Naive B cell (primary cell): ENCODE data around the gene ANTKMT. TPM values are rescaled to one million over a fixed set of nuclear protein-coding genes. Genes with fewer than 3 reads are reported as not detected.
A peak's percentile ranks its signal among the peaks of the same experiment; 100 is the strongest.
"Not testable (repeated sequence)": the region's sequence is repeated elsewhere in the genome, so short reads cannot be mapped to it uniquely, and the experiment has no call there.

Experiments used
- ATAC-seq, 2 donors: fragments of 150-1000 bp; cut with Tn5 transposase; 2 replicates each; pipeline ENCODE4 v1.10.0; 2021; ENCODE audit warnings: low read depth in 2 of 2, mild to moderate bottlenecking in 2 of 2, moderate library complexity in 2 of 2
- DNase-seq: peaks from one replicate; pipeline ENCODE4 v3.0.0; 2022
- H3K27ac Mint-ChIP-seq, 6 donors: one replicate each; pipeline ENCODE4 v1.8.0; 2020 to 2022; ENCODE audit warnings: mild to moderate bottlenecking in 6 of 6, mixed read lengths in 6 of 6, moderate library complexity in 5 of 6, inconsistent platforms in 2 of 6
- H3K27me3 Mint-ChIP-seq, 3 donors: one replicate each; pipeline ENCODE4 v1.8.0; 2021 to 2022; ENCODE audit warnings: mixed read lengths in 3 of 3, mild to moderate bottlenecking in 1 of 3
- H3K36me3 Mint-ChIP-seq, 2 donors: one replicate each; pipeline ENCODE4 v1.8.0; 2020 to 2022; ENCODE audit warnings: mixed read lengths in 2 of 2, inconsistent platforms in 1 of 2, mild to moderate bottlenecking in 1 of 2
- H3K4me1 Mint-ChIP-seq, 3 donors: one replicate each; pipeline ENCODE4 v1.8.0; 2020 to 2022; ENCODE audit warnings: mixed read lengths in 3 of 3, inconsistent platforms in 1 of 3, mild to moderate bottlenecking in 1 of 3, moderate library complexity in 1 of 3
- H3K4me3 Mint-ChIP-seq, 8 donors: one replicate each; pipeline ENCODE4 v1.8.0; 2020 to 2022; ENCODE audit warnings: mild to moderate bottlenecking in 8 of 8, mixed read lengths in 8 of 8, moderate library complexity in 8 of 8, inconsistent platforms in 2 of 8
- H3K9me3 Mint-ChIP-seq, 7 donors: one replicate each; pipeline ENCODE4 v1.8.0; 2020 to 2022; ENCODE audit warnings: mixed read lengths in 7 of 7, mild to moderate bottlenecking in 5 of 7, inconsistent platforms in 2 of 7, moderate library complexity in 1 of 7
- polyA plus RNA-seq, 6 donors: library from polyadenylated mRNA; unstranded; fragments of 300-500 nt; fragmentation: Illumina TruSeq; gene quantifications; one replicate each; pipeline ENCODE4 v1.2.3, GENCODE V29; 2021; ENCODE audit warnings: low read depth in 6 of 6

ANTKMT gene
- polyA plus RNA-seq, 6 donors from 2014 or later: 21.5 to 62.0 (median 38.0) TPM

GRCh38 chr16:708019-708418, 12.9 kb upstream of the ANTKMT start:
- peak overlapping the region in 2 of 8 donors; percentile 51 to 65 for H3K4me3 Mint-ChIP-seq
- H3K9me3 Mint-ChIP-seq: no peaks in the 10 kb centered on the region

GRCh38 chr16:708959-709358, 12.0 kb upstream of the ANTKMT start:
- Mint-ChIP-seq H3K27me3 (peaks cover 24 to 69% (median 29%) of the 10 kb centered on the region in 3 donors), H3K4me3 (no peak overlapping the region), H3K27ac (no peak overlapping the region), H3K9me3 (no peaks in the 10 kb centered on the region), H3K36me3 (no peaks in the 10 kb centered on the region), H3K4me1 (peaks cover 3 to 13% (median 7%) of the 10 kb centered on the region in 3 donors)
- ATAC-seq (no peak), DNase-seq (no peak)

More at GRCh38 chr16:708019-708418, 12.9 kb upstream of the ANTKMT start:
- no peak for ATAC-seq
- no peaks in the 10 kb centered on the region for H3K36me3 Mint-ChIP-seq
- peaks cover 28 to 74% (median 30%) of the 10 kb centered on the region in 3 donors for H3K27me3 Mint-ChIP-seq
- no peak for DNase-seq
- H3K27ac Mint-ChIP-seq: peak overlapping the region in 1 of 6 donors; percentile 73
- H3K4me1 Mint-ChIP-seq: peaks cover 3 to 13% (median 7%) of the 10 kb centered on the region in 3 donors

GRCh38 chr16:709566-710499, 11.1 kb upstream of the ANTKMT start:
- H3K36me3 Mint-ChIP-seq: no peaks in the 10 kb centered on the region
- DNase-seq (no peak), ATAC-seq (no peak)
- H3K27me3 Mint-ChIP-seq: peaks cover 24 to 68% (median 31%) of the 10 kb centered on the region in 3 donors
- H3K4me1 Mint-ChIP-seq: peaks cover 3 to 13% (median 7%) of the 10 kb centered on the region in 3 donors
- H3K27ac Mint-ChIP-seq: no peak overlapping the region
- H3K9me3 Mint-ChIP-seq: no peaks in the 10 kb centered on the region
- H3K4me3 Mint-ChIP-seq: no peak overlapping the region

GRCh38 chr16:710500-711075, 10.4 kb upstream of the ANTKMT start:
- Mint-ChIP-seq H3K27me3 (peaks cover 24 to 68% (median 31%) of the 10 kb centered on the region in 3 donors), H3K4me1 (peaks cover 3 to 13% (median 7%) of the 10 kb centered on the region in 3 donors), H3K36me3 (no peaks in the 10 kb centered on the region), H3K4me3 (no peak overlapping the region), H3K27ac (no peak overlapping the region), H3K9me3 (no peaks in the 10 kb centered on the region)
- ATAC-seq (no peak), DNase-seq (no peak)

GRCh38 chr16:711084-711483, 9.9 kb upstream of the ANTKMT start:
- peak overlapping the region in 1 of 6 donors; percentile 42 for H3K27ac Mint-ChIP-seq
- DNase-seq (no peak), ATAC-seq (no peak)
- peaks cover 3 to 13% (median 7%) of the 10 kb centered on the region in 3 donors for H3K4me1 Mint-ChIP-seq
- no peaks in the 10 kb centered on the region for H3K9me3 Mint-ChIP-seq
- H3K4me3 Mint-ChIP-seq: no peak overlapping the region
- H3K36me3 Mint-ChIP-seq: no peaks in the 10 kb centered on the region
- H3K27me3 Mint-ChIP-seq: peaks cover 24 to 68% (median 31%) of the 10 kb centered on the region in 3 donors

GRCh38 chr16:711548-712320, 9.2 kb upstream of the ANTKMT start:
- Mint-ChIP-seq H3K36me3 (no peaks in the 10 kb centered on the region), H3K4me1 (peaks cover 3 to 8% (median 6%) of the 10 kb centered on the region in 3 donors), H3K4me3 (no peak overlapping the region), H3K27ac (no peak overlapping the region), H3K27me3 (peaks cover 24 to 68% (median 28%) of the 10 kb centered on the region in 3 donors), H3K9me3 (no peaks in the 10 kb centered on the region)
- DNase-seq (peak; percentile 79), ATAC-seq (peak; percentile 67 to 68)

- H3K27ac Mint-ChIP-seq, H3K4me1 Mint-ChIP-seq, H3K36me3 Mint-ChIP-seq, H3K9me3 Mint-ChIP-seq, ATAC-seq, DNase-seq: not testable (repeated sequence)
- Mint-ChIP-seq H3K27me3 (peaks cover 18 to 59% (median 25%) of the 10 kb centered on the region in 3 donors), H3K4me3 (peak overlapping the region in 2 of 8 donors; percentile 71 to 74)
Measured at GRCh38 chr16:712740-713250, 8.2 kb upstream of the ANTKMT start.

- H3K27me3 Mint-ChIP-seq: peaks cover 6 to 46% (median 13%) of the 10 kb centered on the region in 3 donors
- no peak overlapping the region for H3K27ac Mint-ChIP-seq
- H3K9me3 Mint-ChIP-seq: no peaks in the 10 kb centered on the region
- H3K4me3 Mint-ChIP-seq: peak overlapping the region in 7 of 8 donors; percentile 30 to 64 (median 44)
- H3K4me1 Mint-ChIP-seq: peaks cover 7 to 9% (median 8%) of the 10 kb centered on the region in 3 donors
- DNase-seq: no peak
- no peaks in the 10 kb centered on the region for H3K36me3 Mint-ChIP-seq
- no peak for ATAC-seq
Measured at GRCh38 chr16:714079-714478, 6.9 kb upstream of the ANTKMT start.

- Mint-ChIP-seq H3K27me3 (peaks cover 0 to 38% (median 7%) of the 10 kb centered on the region in 3 donors), H3K4me1 (peaks cover 10 to 16% (median 13%) of the 10 kb centered on the region in 3 donors), H3K9me3 (no peaks in the 10 kb centered on the region), H3K4me3 (peak within 1 kb of the TSS in 7 of 8 donors; percentile 51 to 75 (median 68)), H3K36me3 (no peaks in the 10 kb centered on the region), H3K27ac (no peak within 1 kb of the TSS)
- DNase-seq (peak; percentile 83), ATAC-seq (peak; percentile 85)
Measured at GRCh38 chr16:714558-715476, 6.1 kb upstream of the ANTKMT start, which contains the start of gene METRN. METRN (plus strand) TSS chr16:715118; CDS start chr16:715290, 172 bp downstream.

GRCh38 chr16:715477-716199, 5.3 kb upstream of the ANTKMT start:
- no peak overlapping the region for H3K27ac Mint-ChIP-seq
- peaks cover 10 to 24% (median 19%) of the 10 kb centered on the region in 3 donors for H3K4me1 Mint-ChIP-seq
- DNase-seq (no peak), ATAC-seq (peak; percentile 13)
- peaks cover 0 to 30% (median 7%) of the 10 kb centered on the region in 3 donors for H3K27me3 Mint-ChIP-seq
- peak overlapping the region in 7 of 8 donors; percentile 51 to 75 (median 68) for H3K4me3 Mint-ChIP-seq
- H3K36me3 Mint-ChIP-seq: no peaks in the 10 kb centered on the region
- H3K9me3 Mint-ChIP-seq: no peaks in the 10 kb centered on the region

GRCh38 chr16:716200-716568, 4.8 kb upstream of the ANTKMT start:
- no peaks in the 10 kb centered on the region for H3K36me3 Mint-ChIP-seq
- no peaks in the 10 kb centered on the region for H3K9me3 Mint-ChIP-seq
- H3K27me3 Mint-ChIP-seq: peaks cover 0 to 25% (median 7%) of the 10 kb centered on the region in 3 donors
- DNase-seq: no peak
- peak overlapping the region in 1 of 6 donors; percentile 68 for H3K27ac Mint-ChIP-seq
- H3K4me3 Mint-ChIP-seq: peak overlapping the region; percentile 51 to 77 (median 70)
- ATAC-seq: no peak
- peaks cover 10 to 24% (median 18%) of the 10 kb centered on the region in 3 donors for H3K4me1 Mint-ChIP-seq
